Activated naive CD4-positive, alpha-beta T cell (primary cell): Measurements from ENCODE around the gene PLSCR2.
"Not testable (repeated sequence)": the region's sequence is repeated elsewhere in the genome, so short reads cannot be mapped to it uniquely, and the experiment has no call there.

Experiments used
- DNase-seq, 4 experiments: peaks; one replicate each; lab custom pipeline; 2025; lab: John Stamatoyannopoulos, UW

Gene PLSCR2

DNA sequence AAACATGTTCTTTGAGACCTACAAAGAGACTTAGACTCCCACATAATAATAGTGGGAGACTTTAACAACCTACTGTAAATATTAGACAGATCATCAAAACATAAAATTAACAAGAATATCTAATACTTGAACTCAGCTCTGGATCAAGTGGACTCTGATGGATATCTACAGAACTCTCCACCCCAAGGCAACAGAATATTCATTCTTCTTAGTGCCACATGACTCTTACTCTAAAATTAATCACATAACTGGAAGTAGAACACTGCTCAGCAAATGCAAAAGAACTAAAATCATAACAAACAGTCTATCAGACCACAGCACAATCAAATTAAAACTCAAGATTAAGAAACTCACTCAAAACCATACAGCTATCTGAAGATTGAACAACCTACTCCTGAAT, 15.9 kb upstream of the PLSCR2 start:
- no peak for DNase-seq

- DNase-seq, result no peak
These were observed 6.9 kb upstream of the PLSCR2 start for GRCh38 chr3:146476094-146476740.

GRCh38 chr3:146474976-146475375, 5.6 kb upstream of the PLSCR2 start:
- DNase-seq, result not testable (repeated sequence)

- DNase-seq, result no peak
These were observed 4.4 kb upstream of the PLSCR2 start for GRCh38 chr3:146473726-146474125.

DNA sequence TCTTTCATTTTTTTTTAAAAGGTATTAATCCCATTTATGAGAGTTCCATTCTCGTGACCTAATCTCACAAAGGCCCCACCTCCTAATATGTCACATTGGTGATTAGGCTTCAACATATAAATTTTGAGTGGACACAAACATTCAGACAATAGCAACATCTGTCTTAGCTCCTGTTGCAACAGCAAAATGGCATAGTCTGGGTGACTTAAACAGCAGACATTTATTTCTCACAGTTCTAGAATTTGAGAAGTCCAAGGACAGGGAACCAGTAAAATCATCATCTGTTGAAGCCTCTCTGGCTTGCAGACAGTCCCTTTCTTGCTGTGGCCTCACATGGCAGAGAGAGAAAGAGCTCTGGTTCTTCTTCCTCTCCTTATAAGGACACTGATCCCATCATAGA, 3.2 kb upstream of the PLSCR2 start:
- DNase-seq, result no peak

DNA sequence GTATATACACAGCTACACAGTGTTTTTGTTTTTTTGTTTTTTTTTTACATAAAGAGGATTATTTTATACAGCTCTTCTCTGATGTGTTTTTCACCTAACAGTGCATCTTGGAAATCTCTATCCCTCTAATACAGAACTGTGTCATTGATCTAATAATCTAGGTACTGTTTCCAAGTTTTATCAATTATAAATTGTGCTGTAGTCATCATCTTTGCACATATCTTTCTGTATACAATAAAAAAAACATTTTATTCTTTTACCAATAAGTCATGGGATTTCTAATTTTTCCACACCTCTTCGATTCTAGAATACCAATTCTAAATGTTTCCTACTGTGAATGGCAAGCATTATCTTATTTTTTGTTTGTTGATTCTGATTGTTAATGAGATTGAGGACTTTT, 1.7 kb upstream of the PLSCR2 start:
- no peak for DNase-seq

- no peak for DNase-seq
These were observed 1.1 kb upstream of the PLSCR2 start for GRCh38 chr3:146470425-146470990.

DNA sequence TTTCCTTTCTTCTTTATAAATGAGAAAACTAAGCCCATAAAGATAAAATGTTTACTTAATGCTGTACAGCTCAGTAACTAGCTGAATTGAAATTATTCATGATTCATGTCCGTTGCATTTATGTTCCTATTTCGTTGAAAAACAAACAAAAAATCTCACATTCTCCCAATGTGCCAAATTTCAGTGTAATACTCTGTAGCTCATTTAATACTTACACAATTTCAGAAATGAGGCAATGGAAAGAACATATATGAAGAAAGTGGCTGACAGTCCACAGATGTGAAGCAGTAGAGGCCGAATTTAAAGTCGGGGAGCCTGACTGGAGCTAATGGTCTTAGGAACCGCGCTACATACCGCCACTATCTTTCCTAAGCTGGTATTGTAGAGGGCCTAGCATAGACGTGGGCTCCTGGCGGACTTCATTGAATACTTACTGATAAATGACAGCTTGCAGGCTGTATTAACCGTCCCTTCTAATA, 651 bp downstream of the PLSCR2 start:
- DNase-seq, result no peak

DNA sequence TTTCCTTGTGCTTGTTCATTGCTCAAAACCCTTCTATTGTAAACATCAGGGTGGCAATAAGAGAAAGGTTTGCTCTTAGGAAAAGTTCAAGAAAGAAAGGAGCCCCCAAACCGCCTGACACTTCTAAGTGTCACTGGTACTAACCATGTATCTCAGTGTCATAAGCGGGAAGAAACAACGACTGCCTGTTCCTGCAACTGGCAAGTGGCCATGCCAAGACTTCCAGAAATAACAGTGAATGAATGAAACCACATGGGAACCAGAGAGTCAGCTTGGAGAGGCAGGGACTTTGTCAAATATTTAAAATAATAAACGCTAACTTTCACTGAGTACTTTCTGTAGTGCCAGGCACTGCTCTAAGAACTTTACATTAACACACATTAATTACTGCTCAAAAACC, 1.1 kb downstream of the PLSCR2 start:
- no peak for DNase-seq

DNA sequence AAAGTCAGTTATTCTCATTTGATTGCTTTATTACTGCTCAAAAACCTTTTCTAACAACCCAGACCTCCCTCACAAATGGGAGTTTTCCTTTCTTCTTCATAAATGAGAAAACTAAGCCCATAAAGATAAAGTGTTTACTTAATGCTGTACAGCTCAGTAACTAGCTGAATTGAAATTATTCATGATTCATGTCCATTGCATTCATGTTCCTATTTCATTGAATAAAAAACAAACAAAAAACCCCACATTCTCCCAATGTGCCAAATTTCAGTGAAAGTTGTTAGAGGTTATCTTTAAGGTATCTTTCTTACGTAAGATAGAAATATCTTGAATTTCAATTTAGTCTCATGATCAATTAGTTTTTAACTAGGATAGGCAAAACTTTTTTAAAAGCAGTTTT, 2.8 kb downstream of the PLSCR2 start:
- no peak for DNase-seq

DNA sequence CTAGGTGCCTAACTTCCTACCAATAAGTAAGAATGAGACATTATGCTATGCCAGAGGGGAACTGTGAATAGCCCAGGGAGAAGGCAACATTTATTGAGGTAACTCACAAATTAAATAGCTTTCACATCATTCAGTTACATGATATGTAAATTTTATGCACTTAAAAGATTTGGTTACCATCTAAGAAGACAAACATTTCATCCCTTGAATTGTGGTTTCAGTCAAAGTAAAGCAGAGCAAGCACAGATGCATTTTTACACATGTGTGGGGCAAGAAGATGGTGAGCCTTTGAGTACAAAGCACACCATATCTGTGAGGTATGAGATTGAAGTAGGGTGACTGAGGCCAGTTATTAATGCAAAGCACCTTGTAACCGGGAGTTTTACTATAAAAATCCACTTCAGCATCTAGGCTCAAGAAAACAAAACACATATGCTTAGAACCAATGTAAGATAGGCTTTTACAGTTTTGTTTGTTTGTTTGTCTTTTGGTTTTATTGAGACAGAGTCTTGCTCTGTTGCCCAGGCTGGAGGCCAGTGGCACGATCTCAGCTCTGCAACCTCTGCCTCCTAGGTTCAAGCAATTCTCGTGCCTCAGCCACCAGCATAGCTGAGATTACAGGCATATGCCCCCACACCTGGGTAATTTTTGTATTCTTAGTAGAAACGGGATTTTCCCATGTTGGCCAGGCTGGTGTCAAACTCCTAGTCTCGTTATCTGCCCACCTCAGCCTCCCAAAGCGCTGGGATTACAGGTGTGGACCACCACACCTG, 3.5 kb downstream of the PLSCR2 start:
- no peak for DNase-seq

DNA sequence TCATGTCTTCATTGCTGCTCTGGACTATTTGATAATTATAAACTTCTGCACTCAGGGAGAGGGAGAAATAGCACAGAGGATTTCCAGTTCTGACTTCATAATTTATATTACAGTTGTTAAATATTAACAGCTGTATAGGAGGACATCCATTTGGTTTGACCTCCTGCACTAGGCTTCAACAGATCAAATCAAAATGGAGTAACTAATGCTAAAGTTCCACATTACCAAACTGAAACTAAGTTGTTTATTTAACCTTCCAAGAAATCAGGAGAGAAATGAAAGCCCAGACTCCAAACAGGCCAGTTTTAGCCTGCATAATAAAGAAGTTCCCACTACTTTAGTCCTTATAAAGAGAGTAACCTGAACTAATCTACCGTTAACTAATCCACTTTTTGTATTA, 4.6 kb downstream of the PLSCR2 start:
- no peak for DNase-seq

GRCh38 chr3:146464005-146464595, 5.3 kb downstream of the PLSCR2 start:
- no peak for DNase-seq

GRCh38 chr3:146454796-146455195, 14.6 kb downstream of the PLSCR2 start:
- no peak for DNase-seq

DNA sequence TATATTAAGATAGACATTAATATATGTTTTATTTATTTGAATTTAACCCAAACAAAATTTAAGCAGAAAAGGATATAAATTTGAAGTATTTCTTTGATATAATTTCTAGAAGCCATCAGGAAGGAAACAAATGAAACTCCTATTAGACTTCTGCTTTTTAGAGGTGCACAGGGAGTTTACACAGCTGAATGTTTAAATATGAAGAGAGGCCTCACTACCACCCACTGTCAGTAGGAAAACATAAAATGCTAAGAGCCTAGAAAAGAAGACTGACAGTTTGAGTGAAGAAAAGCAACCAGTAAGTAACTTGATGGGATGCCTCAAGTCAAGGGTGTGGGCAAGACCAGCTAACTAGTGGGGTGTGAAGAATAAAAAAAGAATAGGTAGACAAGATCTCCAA, 19.7 kb downstream of the PLSCR2 start:
- no peak for DNase-seq

GRCh38 chr3:146449076-146449475, 20.3 kb downstream of the PLSCR2 start:
- DNase-seq, result no peak

DNA sequence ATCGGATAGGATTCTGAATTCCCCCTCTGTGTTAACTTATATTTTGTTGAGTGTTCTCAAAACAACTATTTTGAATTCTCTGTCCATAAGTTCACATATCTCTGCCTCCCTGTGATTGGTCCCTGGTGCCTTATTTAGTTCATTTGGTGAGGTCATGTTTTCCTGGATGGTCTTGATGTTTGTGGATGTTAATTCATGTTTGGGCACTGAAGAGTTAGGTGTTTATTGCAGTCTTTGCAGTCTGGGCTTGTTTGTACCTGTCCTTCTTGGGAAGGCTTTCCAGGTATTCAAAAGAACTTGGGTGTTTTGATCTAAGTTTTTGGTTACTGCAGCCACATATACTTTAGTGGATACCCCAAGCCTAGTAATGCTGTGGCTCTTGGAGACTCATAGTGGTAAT, 23.3 kb downstream of the PLSCR2 start:
- DNase-seq, result no peak

GRCh38 chr3:146440310-146440709, 29.1 kb downstream of the PLSCR2 start:
- DNase-seq, result not testable (repeated sequence)

DNA sequence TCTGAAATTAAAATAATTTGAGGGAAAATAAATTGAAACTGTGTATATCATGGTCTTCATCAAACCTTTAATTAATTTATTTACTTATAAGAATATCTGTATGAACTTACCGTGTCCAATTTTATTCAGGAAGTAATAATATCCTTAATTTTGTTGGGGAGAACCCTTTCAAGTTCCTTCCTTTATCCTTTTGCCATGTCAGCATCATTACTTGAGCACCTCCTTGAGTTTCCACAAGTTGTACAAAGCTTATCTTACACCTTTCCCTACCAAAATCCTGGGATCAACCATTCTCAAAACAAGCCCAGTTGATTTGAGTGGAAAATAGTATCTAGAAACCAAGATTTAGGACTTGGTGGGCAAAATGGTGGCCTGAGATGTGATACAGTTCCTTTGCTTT, 37.3 kb downstream of the PLSCR2 start:
- no peak for DNase-seq

- no peak for DNase-seq
These were observed 38.1 kb downstream of the PLSCR2 start for GRCh38 chr3:146431240-146431639.

- no peak for DNase-seq
These were observed 44.0 kb downstream of the PLSCR2 start for GRCh38 chr3:146425341-146425740.

DNA sequence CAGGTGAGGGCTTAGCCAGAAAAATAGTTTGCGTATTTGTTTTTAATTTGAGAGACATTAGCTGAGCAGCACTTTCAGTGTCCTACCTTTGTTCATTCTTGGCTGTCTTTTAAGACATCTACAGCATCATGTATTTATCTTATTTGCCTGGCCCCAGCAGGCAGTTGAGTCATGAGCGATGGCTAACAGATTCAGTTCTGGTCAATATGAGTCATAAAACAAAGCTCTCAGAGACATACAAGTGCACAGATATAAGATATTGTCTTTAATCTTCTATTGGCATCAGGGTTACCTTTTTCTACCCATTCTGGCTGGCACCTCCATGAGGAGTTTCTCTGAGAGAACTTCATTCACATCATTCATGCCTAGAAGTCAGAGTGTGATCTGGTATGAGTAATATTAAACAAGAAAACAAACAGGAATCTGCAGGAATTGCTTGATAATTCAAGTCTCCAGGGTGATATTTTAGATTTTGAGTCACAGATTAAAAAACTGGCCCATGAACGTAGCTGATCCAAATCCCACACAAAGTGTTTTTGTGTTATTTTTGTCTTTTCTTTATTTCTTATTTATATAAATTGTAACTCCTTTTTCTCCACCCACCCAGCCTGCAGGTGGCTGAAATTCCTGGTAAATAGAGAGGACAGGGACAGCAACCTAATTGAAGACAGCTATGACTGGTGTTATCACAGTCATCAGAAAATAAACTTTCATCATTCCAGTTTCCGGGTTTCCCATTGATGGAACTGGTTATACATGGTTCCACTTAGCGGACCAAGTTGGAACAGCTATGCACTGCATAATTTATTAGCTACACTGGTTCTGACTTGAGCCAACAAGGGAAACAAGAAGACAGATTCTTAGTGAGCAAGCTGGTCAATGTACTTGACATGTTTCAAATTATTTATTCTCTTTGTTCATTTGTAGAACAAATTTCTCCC, 47.3 kb downstream of the PLSCR2 start:
- DNase-seq, result no peak
